Aorta (tissue), 5 donors: ENCODE measurements around the gene SNRNP70. TPM values are rescaled to one million over a fixed set of nuclear protein-coding genes. Genes with fewer than 3 reads are reported as not detected.

ENCODE experiments used
- ATAC-seq: fragments of 200-7000 bp; cut with Tn5 transposase; one replicate; pipeline ENCODE4 v1.9.1; 2022; ENCODE audit warnings: moderate library complexity; ENCODE audit not compliant: low FRiP score
- DNase-seq, 2 donors: peaks; one replicate each; pipeline ENCODE4 v3.0.0-alpha.2; 2020
- H3K27ac ChIP-seq, 2 donors: one replicate each; pipeline ENCODE4 v1.5.1; 2013; ENCODE audit warnings: low read length in 2 of 2, mild to moderate bottlenecking in 2 of 2, moderate library complexity in 2 of 2, control low read depth in 1 of 2, inconsistent platforms in 1 of 2, low read depth in 1 of 2
- H3K27me3 ChIP-seq, 2 donors: one replicate each; pipeline ENCODE4 v1.6.1; 2013; ENCODE audit warnings: control low read depth in 1 of 2, low read length in 1 of 2, mild to moderate bottlenecking in 1 of 2, moderate library complexity in 1 of 2; ENCODE audit not compliant: insufficient read depth in 2 of 2, control insufficient read depth in 1 of 2
- H3K36me3 ChIP-seq, 2 donors: one replicate each; pipeline ENCODE4 v1.6.1; 2013; ENCODE audit warnings: control low read depth in 1 of 2, low read length in 1 of 2, mild to moderate bottlenecking in 1 of 2; ENCODE audit not compliant: insufficient read depth in 2 of 2, control insufficient read depth in 1 of 2
- H3K4me1 ChIP-seq, 2 donors: one replicate each; pipeline ENCODE4 v1.6.1; 2013; ENCODE audit warnings: low read length in 2 of 2, control low read depth in 1 of 2, mild to moderate bottlenecking in 1 of 2, moderate library complexity in 1 of 2; ENCODE audit not compliant: insufficient read depth in 2 of 2, control insufficient read depth in 1 of 2
- H3K4me3 ChIP-seq, 2 donors: one replicate each; pipeline ENCODE4 v1.5.1; 2013; ENCODE audit warnings: low read length in 2 of 2, control low read depth in 1 of 2, mild to moderate bottlenecking in 1 of 2
- H3K9me3 ChIP-seq: one replicate; pipeline ENCODE4 v1.6.1; 2013; ENCODE audit warnings: mild to moderate bottlenecking, low read length; ENCODE audit not compliant: control insufficient read depth
- WGBS, 2 donors: extraction: QIAGEN DNeasy Blood & Tissue Kit; methylation state at CpG; one replicate each; pipeline ENCODE4 v1.1.7; 2013; 5-methylcytosine and 5-hydroxymethylcytosine counted together
- intact Hi-C, 2 donors: fragments of 100-400 bp; cut with DNase I; formaldehyde crosslinking; loops; one replicate each; pipeline versions ENCODE4 v1.14.2 to v1.15.0; 2022
- polyA plus RNA-seq, 2 donors: library from polyadenylated mRNA; stranded (reverse); fragments of 200-250 nt; gene quantifications; one replicate each; pipeline ENCODE4 v1.2.3, GENCODE V29; 2013
- total RNA-seq, 2 donors: library from RNA; stranded (reverse); fragmentation: NEBNext Ultra II Directional; extraction: Animal tissue kit (Norgen Biotek cat#: 25700); gene quantifications; one replicate each; pipeline ENCODE4 v1.2.1, GENCODE V29; 2021
- donor health status: healthy with polysubstance abuse.
- donor health status: Bipolar disorder and iron deficiency.
- donor health status: DM: no; HTN: no; CAD: no.
- donor health status: DM: no; HTN: no; CAD: no.
- donor health status: DM: yes; HTN: yes; CAD: no.

The SNRNP70 gene
- total and polyA plus RNA-seq, 4 donors = 54.5 to 694 (median 209) TPM

GRCh38 chr19:49061000-49061399 lies 24.3 kb upstream of the SNRNP70 start:
- no peak for DNase-seq
- Histone ChIP-seq H3K4me3 (no peak overlapping the region), H3K9me3 (no peaks in the 10 kb centered on the region), H3K4me1 (no peaks in the 10 kb centered on the region), H3K36me3 (no peaks in the 10 kb centered on the region), H3K27ac (no peak overlapping the region), H3K27me3 (no peaks in the 10 kb centered on the region)
- 96 to 98% methylated on average over 2 of the region's 2 CpGs for WGBS, 2 donors
- ATAC-seq = no peak
- intact Hi-C loops = no loop called here

GRCh38 chr19:49061445-49061844 lies 23.8 kb upstream of the SNRNP70 start:
- 79 to 86% methylated on average over 25 of the region's 25 CpGs for WGBS, 2 donors
- no peaks in the 10 kb centered on the region for H3K27me3 ChIP-seq
- DNase-seq = no peak

GRCh38 chr19:49064029-49064629 lies 21.1 kb upstream of the SNRNP70 start:
- DNase-seq (no peak), ATAC-seq (no peak)
- Histone ChIP-seq H3K27me3 (no peaks in the 10 kb centered on the region), H3K4me3 (no peak overlapping the region), H3K36me3 (no peaks in the 10 kb centered on the region), H3K27ac (no peak overlapping the region), H3K4me1 (no peaks in the 10 kb centered on the region), H3K9me3 (no peaks in the 10 kb centered on the region)
- intact Hi-C loops = no loop called here
- WGBS, 2 donors = 48 to 59% methylated on average over 9 to 10 of the region's 10 CpGs

More at GRCh38 chr19:49061445-49061844, 23.8 kb upstream of the SNRNP70 start:
- no peaks in the 10 kb centered on the region for H3K4me1 ChIP-seq
- H3K27ac ChIP-seq = no peak overlapping the region
- no peaks in the 10 kb centered on the region for H3K36me3 ChIP-seq
- no peak for ATAC-seq
- intact Hi-C loops = no loop called here
- H3K4me3 ChIP-seq = no peak overlapping the region
- H3K9me3 ChIP-seq = no peaks in the 10 kb centered on the region

GRCh38 chr19:49064768-49065611 lies 20.3 kb upstream of the SNRNP70 start, which contains the start of gene NTF4:
Gene NTF4, minus strand, starts transcription at chr19:49064818. Its CDS starts 2,821 bp downstream, at chr19:49061997.
- ATAC-seq (no peak), DNase-seq (no peak)
- intact Hi-C loops = no loop called here
- Histone ChIP-seq H3K4me1 (no peaks in the 10 kb centered on the region), H3K9me3 (no peaks in the 10 kb centered on the region), H3K36me3 (no peaks in the 10 kb centered on the region), H3K4me3 (peak within 1 kb of the TSS in 1 of 2 donors; percentile 8), H3K27ac (no peak within 1 kb of the TSS), H3K27me3 (no peaks in the 10 kb centered on the region)
- WGBS, 2 donors = 8 to 11% methylated on average over 35 to 53 of the region's 53 CpGs

- intact Hi-C loops = no loop called here
- Histone ChIP-seq H3K4me1 (no peaks in the 10 kb centered on the region), H3K27ac (no peak overlapping the region), H3K27me3 (no peaks in the 10 kb centered on the region), H3K4me3 (no peak overlapping the region), H3K9me3 (no peaks in the 10 kb centered on the region), H3K36me3 (no peaks in the 10 kb centered on the region)
- WGBS, 2 donors = 78 to 82% methylated on average over 11 to 13 of the region's 13 CpGs
- no peak for ATAC-seq
- DNase-seq = no peak
Observed at GRCh38 chr19:49065905-49066512, 19.2 kb upstream of the SNRNP70 start.

- WGBS, 2 donors = 47 to 52% methylated on average over 3 of the region's 3 CpGs
- no peak for ATAC-seq
Observed at GRCh38 chr19:49067554-49067953, 17.7 kb upstream of the SNRNP70 start.

GRCh38 chr19:49069026-49069425 lies 16.2 kb upstream of the SNRNP70 start:
- intact Hi-C loops = no loop called here
- DNase-seq (no peak), ATAC-seq (no peak)
- Histone ChIP-seq H3K9me3 (no peaks in the 10 kb centered on the region), H3K27me3 (no peaks in the 10 kb centered on the region), H3K4me1 (no peaks in the 10 kb centered on the region), H3K27ac (no peak overlapping the region), H3K36me3 (no peaks in the 10 kb centered on the region), H3K4me3 (no peak overlapping the region)
- 94% methylated on average over 9 of the region's 9 CpGs for WGBS, 2 donors

More at GRCh38 chr19:49067554-49067953, 17.7 kb upstream of the SNRNP70 start:
- Histone ChIP-seq H3K4me1 (no peaks in the 10 kb centered on the region), H3K4me3 (no peak overlapping the region), H3K27me3 (no peaks in the 10 kb centered on the region), H3K36me3 (no peaks in the 10 kb centered on the region), H3K27ac (no peak overlapping the region), H3K9me3 (no peaks in the 10 kb centered on the region)
- intact Hi-C loops = no loop called here
- no peak for DNase-seq

- H3K9me3 ChIP-seq = no peaks in the 10 kb centered on the region
- no peak overlapping the region for H3K27ac ChIP-seq
- intact Hi-C loops = no loop called here
- 96 to 97% methylated on average over 21 of the region's 21 CpGs for WGBS, 2 donors
- DNase-seq = no peak
- no peaks in the 10 kb centered on the region for H3K36me3 ChIP-seq
- no peak overlapping the region for H3K4me3 ChIP-seq
- H3K27me3 ChIP-seq = no peaks in the 10 kb centered on the region
- no peaks in the 10 kb centered on the region for H3K4me1 ChIP-seq
- no peak for ATAC-seq
Observed at GRCh38 chr19:49070416-49070815, 14.8 kb upstream of the SNRNP70 start.
